GM12801 (cell line): Measurements from ENCODE around the gene ZNF560.

ENCODE experiments used
- TF ChIP-seq, protein P1 (sequence below): IDR thresholded peaks from one replicate; pipeline ENCODE4 v1.5.1; 2011; ENCODE audit warnings: control low read depth; ENCODE audit not compliant: insufficient read length; ENCODE audit errors: extremely low read depth

Gene ZNF560

DNA sequence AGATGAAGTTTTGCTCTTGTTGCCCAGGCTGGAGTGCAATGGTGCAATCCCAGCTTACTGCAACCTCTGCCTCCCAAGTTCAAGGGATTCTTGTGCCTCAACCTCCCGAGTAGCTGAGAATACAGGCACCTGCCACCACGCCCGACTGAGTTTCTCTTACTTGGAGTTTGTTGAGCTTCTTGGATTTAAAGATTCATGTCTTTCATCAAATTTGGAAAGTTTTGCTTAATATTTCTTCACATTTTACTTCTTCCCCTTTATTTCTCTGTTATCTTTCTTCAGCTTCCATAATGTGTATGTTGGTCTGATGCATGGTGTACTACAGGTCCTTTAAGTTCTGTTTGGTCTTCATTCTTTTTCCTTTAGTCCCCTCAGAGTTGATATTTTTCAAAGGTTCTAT is 8.9 kb upstream of the ZNF560 start:
- TF ChIP-seq, protein P1, sequence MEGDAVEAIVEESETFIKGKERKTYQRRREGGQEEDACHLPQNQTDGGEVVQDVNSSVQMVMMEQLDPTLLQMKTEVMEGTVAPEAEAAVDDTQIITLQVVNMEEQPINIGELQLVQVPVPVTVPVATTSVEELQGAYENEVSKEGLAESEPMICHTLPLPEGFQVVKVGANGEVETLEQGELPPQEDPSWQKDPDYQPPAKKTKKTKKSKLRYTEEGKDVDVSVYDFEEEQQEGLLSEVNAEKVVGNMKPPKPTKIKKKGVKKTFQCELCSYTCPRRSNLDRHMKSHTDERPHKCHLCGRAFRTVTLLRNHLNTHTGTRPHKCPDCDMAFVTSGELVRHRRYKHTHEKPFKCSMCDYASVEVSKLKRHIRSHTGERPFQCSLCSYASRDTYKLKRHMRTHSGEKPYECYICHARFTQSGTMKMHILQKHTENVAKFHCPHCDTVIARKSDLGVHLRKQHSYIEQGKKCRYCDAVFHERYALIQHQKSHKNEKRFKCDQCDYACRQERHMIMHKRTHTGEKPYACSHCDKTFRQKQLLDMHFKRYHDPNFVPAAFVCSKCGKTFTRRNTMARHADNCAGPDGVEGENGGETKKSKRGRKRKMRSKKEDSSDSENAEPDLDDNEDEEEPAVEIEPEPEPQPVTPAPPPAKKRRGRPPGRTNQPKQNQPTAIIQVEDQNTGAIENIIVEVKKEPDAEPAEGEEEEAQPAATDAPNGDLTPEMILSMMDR, result no peak

DNA sequence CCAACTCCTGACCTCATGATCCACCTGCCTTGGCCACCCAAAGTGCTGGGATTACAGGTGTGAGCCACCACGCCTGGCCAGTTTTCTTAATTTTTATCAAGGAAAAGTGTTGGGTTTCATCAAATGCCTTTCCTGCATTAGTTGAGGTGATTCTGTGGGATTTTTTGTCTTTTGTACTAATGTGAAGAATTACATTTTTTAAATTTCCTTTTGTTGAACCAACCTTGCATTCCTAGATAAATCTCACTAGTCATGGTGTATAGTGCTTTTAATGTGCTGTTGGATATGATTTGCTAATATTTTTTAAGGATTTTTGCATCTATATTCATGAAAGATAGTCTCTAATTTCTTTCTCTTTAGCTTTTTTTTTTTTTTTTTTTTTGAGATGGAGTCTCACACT is 2.4 kb upstream of the ZNF560 start:
- TF ChIP-seq, protein P1, result no peak

DNA sequence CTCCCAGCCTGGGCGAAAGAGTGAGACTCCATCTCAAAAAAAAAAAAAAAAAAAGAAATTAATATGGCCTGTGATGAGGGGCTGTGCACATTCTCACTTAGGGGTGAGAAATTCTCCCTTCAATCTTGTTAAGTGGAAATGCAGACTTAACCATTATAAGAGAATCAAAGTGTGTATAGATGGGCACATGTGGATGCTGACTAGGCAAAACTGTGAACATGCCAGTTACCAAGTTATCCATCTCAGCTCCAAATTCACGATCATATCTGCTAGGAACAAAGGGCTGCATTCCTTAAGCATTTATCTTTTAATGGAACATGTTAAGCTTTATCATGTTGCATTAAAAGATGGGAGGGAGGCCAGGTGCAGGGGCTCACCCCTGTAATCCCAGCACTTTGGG is 4.3 kb downstream of the ZNF560 start:
- TF ChIP-seq, protein P1, result no peak

DNA sequence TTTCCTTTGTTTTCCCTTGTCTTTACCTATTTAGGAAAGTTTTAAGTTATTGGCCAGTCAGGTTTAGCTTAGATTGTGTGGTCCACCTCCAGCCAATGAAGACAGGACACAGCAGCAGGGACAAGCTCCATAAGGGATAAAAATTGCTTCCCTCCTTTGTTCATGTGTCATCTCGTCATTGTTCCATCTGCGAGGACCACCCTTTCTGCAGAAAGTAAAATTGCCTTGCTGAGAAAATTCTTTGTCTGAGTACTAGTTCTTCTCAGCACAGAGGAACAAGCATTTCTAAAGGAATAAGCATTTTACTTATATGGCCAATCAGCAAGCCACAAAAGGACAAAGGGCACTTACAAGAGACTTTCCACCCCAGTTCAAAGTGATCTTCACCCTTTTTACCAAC is 11.4 kb downstream of the ZNF560 start:
- TF ChIP-seq, protein P1, result no peak

DNA sequence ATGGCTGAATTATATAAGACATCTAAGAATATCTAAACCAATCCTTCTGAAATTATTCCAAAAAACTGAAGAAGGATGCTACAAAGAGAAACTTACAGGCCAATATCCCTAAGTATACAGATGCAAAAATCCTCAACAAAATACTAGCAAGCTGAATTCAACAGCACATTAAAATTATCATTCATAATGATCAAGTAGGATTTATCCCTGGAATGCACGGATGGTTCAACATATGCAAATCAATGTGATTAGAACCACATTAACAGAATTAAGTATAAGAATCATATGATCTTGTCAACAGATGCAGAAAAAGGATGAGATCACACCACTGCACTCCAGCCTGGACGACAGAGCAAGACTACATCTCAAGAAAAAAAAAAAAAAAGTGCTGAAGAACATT is 13.3 kb downstream of the ZNF560 start:
- TF ChIP-seq, protein P1, result no peak

DNA sequence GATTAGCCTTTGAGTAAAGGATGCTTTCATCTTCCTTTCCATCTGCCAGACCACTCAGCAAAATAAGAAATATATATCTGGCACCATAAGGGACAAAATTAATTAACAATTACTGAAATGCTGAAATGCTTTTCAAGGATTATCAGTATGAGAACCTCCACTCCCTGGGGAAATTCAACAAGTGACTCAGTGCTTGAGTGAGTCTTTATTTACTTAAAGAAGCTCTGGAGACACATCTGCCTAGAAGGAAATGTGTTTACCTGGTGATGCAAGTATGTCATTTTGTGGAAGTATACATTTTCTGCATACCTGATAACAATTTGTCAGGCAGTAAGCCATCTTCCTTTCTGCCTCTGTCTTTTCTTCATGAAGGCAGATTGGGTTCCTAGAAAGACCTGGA is 23.4 kb downstream of the ZNF560 start:
- TF ChIP-seq, protein P1, result no peak

DNA sequence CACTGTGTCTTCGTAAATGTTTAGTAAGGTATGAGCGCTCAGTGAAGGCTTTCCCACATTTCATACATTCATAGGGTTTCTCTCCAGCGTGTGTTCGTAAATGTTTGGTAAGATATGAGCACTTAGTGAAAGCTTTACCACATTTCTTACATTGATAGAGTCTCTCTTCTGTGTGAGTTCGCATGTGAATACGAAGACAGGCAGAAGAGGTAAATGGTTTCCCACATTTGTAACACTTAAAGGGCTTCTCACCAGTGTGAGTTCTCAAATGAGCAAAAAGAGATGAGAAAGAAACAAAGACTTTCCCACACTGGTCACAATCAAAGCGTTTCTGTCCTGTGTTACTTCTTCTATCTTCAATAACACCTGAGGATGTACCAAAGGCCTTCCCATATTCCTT is 31.3 kb downstream of the ZNF560 start:
- TF ChIP-seq, protein P1, result no peak

DNA sequence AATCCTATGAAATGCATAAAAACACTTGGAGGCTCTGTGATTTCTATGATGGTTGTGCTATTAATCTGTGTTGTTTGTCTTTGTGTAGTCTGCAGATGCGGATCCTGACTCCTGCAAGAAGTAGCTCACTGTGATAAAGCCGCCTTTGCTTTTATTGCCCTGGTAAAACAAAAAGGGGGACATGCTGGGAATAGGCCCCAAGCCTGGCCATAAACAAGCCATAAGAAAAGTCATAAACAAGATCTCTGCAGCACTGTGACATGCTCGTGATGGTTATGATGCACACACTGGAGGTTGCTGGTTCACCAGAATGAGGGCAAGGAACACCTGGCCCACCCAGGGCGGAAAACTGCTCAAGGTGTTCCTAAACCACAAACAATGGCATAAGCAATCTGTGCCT is 36.5 kb downstream of the ZNF560 start:
- TF ChIP-seq, protein P1, result no peak
